HG03196 (cell line): ENCODE results near the gene OR7G1.
"Not testable (repeated sequence)": the region's sequence is repeated elsewhere in the genome, so short reads cannot be mapped to it uniquely, and the experiment has no call there.

ENCODE experiments used
- ATAC-seq: cut with Tn5 transposase; IDR thresholded peaks from one replicate; pipeline ENCODE4 v1.9.1; 2021; ENCODE audit not compliant: unreplicated experiment

The OR7G1 gene

GRCh38 chr19:9078651-9079050 lies 36.9 kb downstream of the OR7G1 start:
- ATAC-seq = no peak

GRCh38 chr19:9076901-9077300 lies 38.7 kb downstream of the OR7G1 start:
- no peak for ATAC-seq

DNA sequence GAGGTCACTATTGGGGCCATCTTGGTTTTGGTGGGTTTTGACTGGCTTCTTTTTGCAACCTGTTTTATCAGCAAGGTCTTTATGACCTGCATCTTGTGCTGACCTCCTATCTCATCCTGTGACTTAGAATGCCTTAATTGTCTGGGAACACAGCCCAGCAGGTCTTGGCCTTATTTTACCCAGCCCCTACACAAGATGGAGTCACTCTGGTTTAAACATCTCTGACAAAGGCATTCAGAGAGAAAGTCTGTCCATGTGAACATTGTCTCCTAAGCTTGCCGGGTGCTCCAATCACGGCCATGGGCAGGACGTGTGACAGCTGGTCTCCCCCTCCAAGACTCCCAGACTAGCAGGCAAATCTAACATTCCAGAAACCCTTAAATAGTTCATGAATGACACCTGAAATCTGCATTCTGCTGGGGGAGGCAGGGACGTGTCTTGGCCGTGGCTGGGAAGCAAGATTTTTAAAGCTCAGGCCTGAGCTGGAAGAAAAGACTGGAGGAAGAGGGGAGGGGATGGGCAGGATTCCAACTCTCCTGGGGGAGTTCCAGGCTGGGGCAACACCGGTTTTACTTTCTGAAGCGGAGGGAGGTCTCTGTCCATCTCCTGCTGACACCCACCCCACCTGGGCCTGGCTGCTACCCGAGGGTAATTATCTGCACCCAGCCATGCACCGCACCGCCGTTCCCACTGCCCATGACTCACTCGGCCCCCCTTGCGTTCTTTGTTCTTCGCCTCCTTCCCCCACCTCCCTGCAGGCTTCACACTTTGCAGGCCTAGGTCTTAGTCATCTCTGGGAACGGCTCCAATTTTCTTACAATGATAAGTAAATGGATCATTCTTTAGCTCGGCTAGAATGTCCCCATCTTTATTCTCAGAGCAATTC lies 40.3 kb downstream of the OR7G1 start:
- ATAC-seq = no peak

- ATAC-seq = no peak
These were observed 41.8 kb downstream of the OR7G1 start for GRCh38 chr19:9073806-9074205.

- ATAC-seq = not testable (repeated sequence)
These were observed 43.8 kb downstream of the OR7G1 start for GRCh38 chr19:9071720-9072119.

- no peak for ATAC-seq
These were observed 45.5 kb downstream of the OR7G1 start for GRCh38 chr19:9070066-9070465.

DNA sequence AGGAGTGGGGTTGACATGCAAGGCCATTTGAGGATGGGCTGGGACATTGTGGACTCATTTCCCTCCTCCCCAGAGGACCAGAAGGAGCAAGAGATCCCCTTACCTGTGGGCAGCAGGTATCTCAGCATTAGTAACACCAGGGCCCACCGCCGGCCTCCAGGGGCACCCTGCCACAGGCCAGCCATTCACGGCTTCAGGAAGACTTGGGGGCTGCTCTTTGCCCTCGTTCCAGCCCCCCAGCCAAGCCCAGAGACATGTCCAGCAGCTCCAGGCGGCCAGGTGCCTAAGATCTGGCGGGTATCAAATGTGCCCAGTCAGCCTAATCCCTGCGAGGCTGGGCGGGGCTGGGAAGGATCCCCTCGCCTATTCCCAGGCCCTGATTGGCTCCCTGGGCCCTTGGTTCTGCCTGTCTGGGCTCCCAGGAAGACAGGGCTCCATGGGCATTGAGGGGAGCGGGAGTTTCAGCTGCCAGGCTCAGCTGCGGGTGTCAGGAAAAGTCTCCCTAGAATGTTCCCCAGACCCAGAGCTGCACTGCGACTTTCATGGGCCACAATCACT lies 50.0 kb downstream of the OR7G1 start:
- ATAC-seq = no peak
